T-helper 2 cell treated with Interferon-gamma antibody and Interleukin-4, amounts not matched to agents 100 ng/mL and 5 ng/mL, for 36 hours (primary cell): ENCODE results near the gene SRSF11. TPM values are rescaled to one million over a fixed set of nuclear protein-coding genes. Genes with fewer than 3 reads are reported as not detected.

ENCODE experiments used
- total RNA-seq: library from RNA; stranded (reverse); gene quantifications from 2 replicates; pipeline ENCODE4 v1.2.3, GENCODE V29; 2022

The SRSF11 gene
- total RNA-seq, 1 donor from 2014 or later, result 191 TPM

Other genes starting within 250 kb of the SRSF11 start
- 20.3 and 21.9 TPM in 2 replicates for gene LRRC40, start 15.8 kb upstream of the SRSF11 start, total RNA-seq
- 26.3 and 26.6 TPM in 2 replicates for gene ANKRD13C, start 133.3 kb downstream of the SRSF11 start, total RNA-seq
- gene CTH, start 189.9 kb downstream of the SRSF11 start, total RNA-seq, result 5.4 and 6.5 TPM in 2 replicates